Transverse colon (tissue), 4 donors: ENCODE data around the gene POU4F2. TPM values are rescaled to one million over a fixed set of nuclear protein-coding genes. Genes with fewer than 3 reads are reported as not detected.

Experiments used
- DNase-seq: peaks from one replicate; pipeline ENCODE4 v3.0.0-alpha.2; 2019
- H3K27ac ChIP-seq, 4 donors: fragments of 200-600 bp; sonication (generic); 2 replicates each; pipeline ENCODE4 v1.5.1; 2016 to 2018; ENCODE audit warnings: inconsistent platforms in 4 of 4
- H3K27me3 ChIP-seq: fragments of 200-600 bp; sonication (generic); 2 replicates; pipeline ENCODE4 v1.5.1; 2017; ENCODE audit warnings: inconsistent platforms
- H3K36me3 ChIP-seq, 4 donors: fragments of 200-600 bp; sonication (generic); 2 replicates each; pipeline ENCODE4 v1.5.1; 2017 to 2019; ENCODE audit warnings: inconsistent platforms in 4 of 4
- H3K4me1 ChIP-seq, 4 donors: fragments of 200-600 bp; sonication (generic); 2 replicates each; pipeline ENCODE4 v1.5.1; 2017 to 2020; ENCODE audit warnings: inconsistent platforms in 4 of 4
- H3K4me3 ChIP-seq, 4 donors: fragments of 200-600 bp; sonication (generic); 1 replicate in 1 of 4; 2 replicates in 3 of 4; pipeline versions ENCODE4 v1.5.1 to v1.6.1; 2017 to 2019; ENCODE audit warnings: inconsistent platforms in 4 of 4
- H3K9me3 ChIP-seq, 2 donors: fragments of 200-600 bp; sonication (generic); 2 replicates each; pipeline ENCODE4 v1.5.1; 2017 to 2019; ENCODE audit warnings: inconsistent platforms in 2 of 2
- CTCF ChIP-seq, 5 experiments: fragments of 200-600 bp in 3 of 5; fragments of 450-650 bp in 2 of 5; sonication (generic) in 3 of 5; IDR thresholded peaks; 1 replicate in 2 of 5; 2 replicates in 3 of 5; pipeline ENCODE4 v1.5.1; 2016 to 2017; ENCODE audit warnings: antibody characterized with exemption in 5 of 5, inconsistent platforms in 3 of 5, mild to moderate bottlenecking in 2 of 5, moderate library complexity in 1 of 5
- EP300 ChIP-seq: sonication (generic); formaldehyde crosslinking; IDR thresholded peaks from one replicate; pipeline ENCODE4 v1.6.1; 2017; ENCODE audit warnings: antibody characterized with exemption, low read depth
- POLR2A ChIP-seq: fragments of 450-650 bp; IDR thresholded peaks from one replicate; pipeline ENCODE4 v1.6.1; 2016; ENCODE audit warnings: antibody characterized with exemption, mild to moderate bottlenecking, moderate library complexity
- POLR2AphosphoS5 ChIP-seq, 3 donors: sonication (generic); formaldehyde crosslinking; IDR thresholded peaks; one replicate each; pipeline ENCODE4 v1.6.1; 2016; ENCODE audit warnings: antibody characterized with exemption in 3 of 3
- WGBS, 2 donors: methylation state at CpG; one replicate each; pipeline ENCODE4 v1.1.5; 2018; ENCODE audit warnings: low coverage in 1 of 2; 5-methylcytosine and 5-hydroxymethylcytosine counted together
- in situ Hi-C, 4 donors: fragments of 200-750 bp; cut with MboI; loops; one replicate each; pipeline versions ENCODE4 v1.15.0 to v1.15.1; 2017; ENCODE audit warnings: low sequenced_read_pairs in 3 of 4, low pct_ligation_motif_present in 1 of 4, low pct_unique_long_range_greater_than_20kb in 1 of 4
- intact Hi-C: fragments of 100-400 bp; cut with DNase I; formaldehyde crosslinking; loops from one replicate; pipeline ENCODE4 v1.15.1; 2023; ENCODE audit warnings: low total_unique reads
- total RNA-seq, 4 donors: library from RNA; depleted of rRNA; stranded (reverse); fragments of >200 nt; gene quantifications; one replicate each; pipeline ENCODE4 v1.1.0, GENCODE V29; 2016

Gene POU4F2
- total RNA-seq, 4 donors from 2014 or later, result not detected

GRCh38 chr4:146639506-146639932 lies 826 bp downstream of the POU4F2 start:
- intact Hi-C loops, result no loop called here
- no peak for DNase-seq
- H3K36me3 ChIP-seq, result no peaks in the 10 kb centered on the region
- in situ Hi-C loops, result no loop called here
- WGBS, 2 donors, result 13 to 16% methylated on average over 13 to 20 of the region's 20 CpGs
- H3K4me3 ChIP-seq, result no peak overlapping the region
- no peak overlapping the region for H3K27ac ChIP-seq
- TF ChIP-seq EP300, result no peak
- TF ChIP-seq CTCF (IDR thresholded peaks at IDR 0.05), result no peak
- TF ChIP-seq POLR2AphosphoS5 (IDR thresholded peaks at IDR 0.05), result no peak
- no peak for TF ChIP-seq POLR2A
- H3K27me3 ChIP-seq, result peaks cover 100% of the 10 kb centered on the region
- peaks cover 0 to 15% (median 7%) of the 10 kb centered on the region in 4 donors for H3K4me1 ChIP-seq
- H3K9me3 ChIP-seq, result peaks cover 0 to 3% of the 10 kb centered on the region in 2 donors

- H3K36me3 ChIP-seq, result no peaks in the 10 kb centered on the region
- H3K27me3 ChIP-seq, result peaks cover 100% of the 10 kb centered on the region
- no peak overlapping the region for H3K4me3 ChIP-seq
- in situ Hi-C loops (no loop called here), intact Hi-C loops (no loop called here)
- no peak overlapping the region for H3K27ac ChIP-seq
- TF ChIP-seq CTCF (IDR thresholded peaks at IDR 0.05), result no peak
- TF ChIP-seq POLR2A, result no peak
- no peak for TF ChIP-seq EP300
- TF ChIP-seq POLR2AphosphoS5 (IDR thresholded peaks at IDR 0.05), result no peak
- 34% methylated on average over 15 of the region's 46 CpGs; no CpG with 5 or more reads in 1 of the 2 donors for WGBS, 2 donors
- peaks cover 0 to 15% (median 7%) of the 10 kb centered on the region in 4 donors for H3K4me1 ChIP-seq
- H3K9me3 ChIP-seq, result peaks cover 0 to 3% of the 10 kb centered on the region in 2 donors
- DNase-seq, result no peak
Measured at GRCh38 chr4:146640021-146640464, 1.4 kb downstream of the POU4F2 start.

DNA sequence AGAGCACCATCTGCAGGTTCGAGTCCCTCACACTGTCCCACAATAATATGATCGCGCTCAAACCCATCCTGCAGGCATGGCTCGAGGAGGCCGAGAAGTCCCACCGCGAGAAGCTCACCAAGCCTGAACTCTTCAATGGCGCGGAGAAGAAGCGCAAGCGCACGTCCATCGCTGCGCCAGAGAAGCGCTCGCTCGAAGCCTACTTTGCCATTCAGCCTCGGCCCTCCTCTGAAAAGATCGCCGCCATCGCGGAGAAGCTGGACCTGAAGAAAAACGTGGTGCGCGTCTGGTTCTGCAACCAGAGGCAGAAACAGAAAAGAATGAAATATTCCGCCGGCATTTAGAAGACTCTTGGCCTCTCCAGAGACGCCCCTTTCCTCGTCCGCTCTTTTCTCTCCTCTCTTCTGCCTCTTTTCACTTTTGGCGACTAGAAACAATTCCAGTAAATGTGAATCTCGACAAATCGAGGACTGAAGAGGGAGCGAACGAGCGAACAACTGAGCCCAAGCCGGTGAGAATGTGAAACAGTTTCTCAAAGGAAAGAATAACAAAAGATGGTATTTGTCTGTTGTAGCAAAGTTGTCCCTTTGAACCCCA lies 1.9 kb downstream of the POU4F2 start:
- no peaks in the 10 kb centered on the region for H3K36me3 ChIP-seq
- peaks cover 0 to 3% of the 10 kb centered on the region in 2 donors for H3K9me3 ChIP-seq
- peaks cover 99% of the 10 kb centered on the region for H3K27me3 ChIP-seq
- DNase-seq, result no peak
- TF ChIP-seq POLR2AphosphoS5 (IDR thresholded peaks at IDR 0.05) (no peak), EP300 (no peak), POLR2A (no peak), CTCF (IDR thresholded peaks at IDR 0.05) (no peak)
- H3K4me3 ChIP-seq, result no peak overlapping the region
- H3K4me1 ChIP-seq, result peaks cover 0 to 15% (median 7%) of the 10 kb centered on the region in 4 donors
- intact Hi-C loops, result no loop called here
- WGBS, 2 donors, result 22 to 29% methylated on average over 10 to 37 of the region's 37 CpGs
- H3K27ac ChIP-seq, result no peak overlapping the region
- in situ Hi-C loops, result no loop called here

DNA sequence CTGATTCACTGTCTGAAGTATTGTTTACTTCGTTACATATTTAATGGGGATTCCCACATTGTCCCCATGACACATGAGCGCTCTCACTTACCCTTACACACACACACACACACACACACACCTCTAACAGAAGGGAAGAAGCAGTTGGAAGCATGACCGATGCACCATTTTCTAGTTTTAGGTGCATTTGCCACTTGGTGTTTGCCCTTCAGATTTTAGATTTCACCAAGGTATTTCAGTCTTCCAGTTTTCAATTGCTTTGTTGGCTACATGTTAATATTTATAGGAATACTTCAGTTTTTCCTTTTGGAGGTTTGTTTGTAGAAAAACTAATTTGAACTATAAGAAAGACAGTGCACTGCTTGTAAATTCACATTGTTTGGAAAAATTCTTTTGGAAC lies 3.1 kb downstream of the POU4F2 start:
- Histone ChIP-seq H3K36me3 (no peaks in the 10 kb centered on the region), H3K9me3 (peaks cover 0 to 3% of the 10 kb centered on the region in 2 donors), H3K27ac (no peak overlapping the region), H3K4me1 (peaks cover 0 to 15% (median 7%) of the 10 kb centered on the region in 4 donors), H3K27me3 (peaks cover 99% of the 10 kb centered on the region), H3K4me3 (no peak overlapping the region)
- intact Hi-C loops (no loop called here), in situ Hi-C loops (no loop called here)
- TF ChIP-seq EP300, result no peak
- TF ChIP-seq CTCF (IDR thresholded peaks at IDR 0.05), result no peak
- no peak for TF ChIP-seq POLR2AphosphoS5 (IDR thresholded peaks at IDR 0.05)
- no peak for TF ChIP-seq POLR2A
- WGBS, 2 donors, result 14 to 25% methylated on average over 3 of the region's 3 CpGs
- DNase-seq, result no peak
